Breast epithelium (tissue), 3 donors: ENCODE data around the gene AAMP.
A peak's percentile ranks its signal among the peaks of the same experiment; 100 is the strongest.

Experiments used
- CTCF ChIP-seq, 3 donors: fragments of 450-650 bp; IDR thresholded peaks; one replicate each; pipeline ENCODE4 v1.5.1; 2016 to 2017; ENCODE audit warnings: antibody characterized with exemption in 3 of 3, mild to moderate bottlenecking in 3 of 3, moderate library complexity in 3 of 3
- POLR2A ChIP-seq: fragments of 450-650 bp; IDR thresholded peaks from one replicate; pipeline ENCODE4 v1.6.1; 2016; ENCODE audit warnings: antibody characterized with exemption, mild to moderate bottlenecking, moderate library complexity
- POLR2AphosphoS5 ChIP-seq, 3 donors: sonication (generic); formaldehyde crosslinking; IDR thresholded peaks; one replicate each; pipeline ENCODE4 v1.6.1; 2017; ENCODE audit warnings: antibody characterized with exemption in 3 of 3

DNA sequence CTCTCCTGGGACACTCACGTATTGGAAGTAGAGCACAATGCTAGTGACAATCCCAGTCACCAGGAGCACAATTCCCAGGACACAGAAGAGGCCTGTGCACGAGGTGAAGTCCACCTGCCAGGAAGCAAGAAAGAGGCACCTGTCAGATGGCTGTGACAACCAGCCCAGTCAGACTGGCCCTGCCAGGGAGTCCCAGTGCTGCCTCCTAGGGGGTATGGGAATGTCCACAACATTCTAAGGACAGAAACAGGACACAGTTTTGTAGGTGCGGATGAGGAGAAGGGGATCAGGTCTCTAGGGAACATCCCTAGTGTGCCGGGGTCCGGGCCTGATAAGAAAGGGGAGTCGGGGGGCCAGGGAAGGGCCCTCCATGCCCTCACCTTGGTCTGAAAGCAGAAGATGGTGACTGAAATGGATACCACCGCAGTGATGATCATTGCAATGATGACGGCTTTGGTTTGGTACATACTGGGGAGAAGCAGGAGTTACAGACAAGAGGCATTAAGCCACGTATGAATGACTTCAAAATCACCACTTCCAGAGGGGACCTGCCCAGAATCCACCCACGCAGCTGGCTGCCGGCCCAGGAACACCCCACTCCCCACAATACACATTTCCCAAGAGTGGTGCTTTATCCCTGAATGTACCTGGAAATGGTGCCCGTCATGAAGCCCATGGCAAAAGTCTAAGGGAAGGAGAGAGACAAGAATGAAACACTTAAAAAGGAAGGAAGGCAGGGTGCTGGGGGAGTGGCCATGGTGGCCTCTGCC lies 7.2 kb upstream of the AAMP start:
- TF ChIP-seq CTCF (IDR thresholded peaks at IDR 0.05) (peak in 1 of 3 donors; percentile 16), POLR2A (no peak), POLR2AphosphoS5 (IDR thresholded peaks at IDR 0.05) (no peak)
